GM21515 (cell line): ENCODE results near the gene CXCL6.

Experiments
- ATAC-seq: cut with Tn5 transposase; IDR thresholded peaks from one replicate; pipeline ENCODE4 v1.9.1; 2021; ENCODE audit not compliant: unreplicated experiment

CXCL6 gene

GRCh38 chr4:73841243-73841925, 4.9 kb downstream of the CXCL6 start:
- ATAC-seq, result no peak

- no peak for ATAC-seq
These were observed 6.2 kb downstream of the CXCL6 start for GRCh38 chr4:73842696-73843095.

GRCh38 chr4:73843369-73843768, 6.9 kb downstream of the CXCL6 start:
- no peak for ATAC-seq

- ATAC-seq, result no peak
These were observed 7.9 kb downstream of the CXCL6 start for GRCh38 chr4:73844345-73844744.

- ATAC-seq, result no peak
These were observed 8.3 kb downstream of the CXCL6 start for GRCh38 chr4:73844806-73845205.

GRCh38 chr4:73847526-73848182, 11.2 kb downstream of the CXCL6 start:
- ATAC-seq, result no peak

GRCh38 chr4:73848183-73848777, 11.8 kb downstream of the CXCL6 start:
- no peak for ATAC-seq

- ATAC-seq, result no peak
These were observed 13.9 kb downstream of the CXCL6 start for GRCh38 chr4:73850261-73850970.

- ATAC-seq, result no peak
These were observed 14.8 kb downstream of the CXCL6 start for GRCh38 chr4:73851293-73851692.

- ATAC-seq, result no peak
These were observed 16.3 kb downstream of the CXCL6 start for GRCh38 chr4:73852771-73853170.

GRCh38 chr4:73853246-73853704, 16.8 kb downstream of the CXCL6 start, which contains the start of gene PF4V1:
PF4V1 (plus strand) TSS chr4:73853296; CDS start chr4:73853363, 67 bp downstream.
- no peak for ATAC-seq

- no peak for ATAC-seq
These were observed 17.4 kb downstream of the CXCL6 start for GRCh38 chr4:73853718-73854473.

- ATAC-seq, result no peak
These were observed 18.9 kb downstream of the CXCL6 start for GRCh38 chr4:73855406-73855805.

- ATAC-seq, result no peak
These were observed 20.0 kb downstream of the CXCL6 start for GRCh38 chr4:73856518-73856917.

- no peak for ATAC-seq
These were observed 23.2 kb downstream of the CXCL6 start for GRCh38 chr4:73859614-73860088.

GRCh38 chr4:73860181-73860580, 23.7 kb downstream of the CXCL6 start:
- ATAC-seq, result no peak

- ATAC-seq, result no peak
These were observed 24.4 kb downstream of the CXCL6 start for GRCh38 chr4:73860917-73861316.

GRCh38 chr4:73862322-73862721, 25.8 kb downstream of the CXCL6 start:
- no peak for ATAC-seq

- ATAC-seq, result no peak
These were observed 27.9 kb downstream of the CXCL6 start for GRCh38 chr4:73864365-73864764.

GRCh38 chr4:73864961-73865360, 28.5 kb downstream of the CXCL6 start:
- ATAC-seq, result no peak
